NCI-H2171 treated with DMSO at 0.1 percent for 48 hours (cell line): Measurements from ENCODE around the gene COL9A1.
A peak's percentile ranks its signal among the peaks of the same experiment; 100 is the strongest.
"Not testable (repeated sequence)": the region's sequence is repeated elsewhere in the genome, so short reads cannot be mapped to it uniquely, and the experiment has no call there.

ENCODE experiments used
- DNase-seq: peaks from one replicate; lab custom pipeline; 2025; lab: John Stamatoyannopoulos, UW

The COL9A1 gene

GRCh38 chr6:70303034-70303525 lies at the start of gene COL9A1:
Gene COL9A1 (minus strand): TSS chr6:70303084. CDS start chr6:70302924, 160 bp downstream.
- DNase-seq: no peak

GRCh38 chr6:70351461-70351860 lies 48.6 kb upstream of the COL9A1 start:
- DNase-seq: no peak

GRCh38 chr6:70345619-70346018 lies 42.7 kb upstream of the COL9A1 start:
- no peak for DNase-seq

- DNase-seq: no peak
These were observed 40.4 kb upstream of the COL9A1 start for GRCh38 chr6:70343313-70343712.

- not testable (repeated sequence) for DNase-seq
These were observed 36.9 kb upstream of the COL9A1 start for GRCh38 chr6:70339810-70340209.

- no peak for DNase-seq
These were observed 35.9 kb upstream of the COL9A1 start for GRCh38 chr6:70338775-70339174.

GRCh38 chr6:70337743-70338105 lies 34.8 kb upstream of the COL9A1 start:
- no peak for DNase-seq

- no peak for DNase-seq
These were observed 34.3 kb upstream of the COL9A1 start for GRCh38 chr6:70336996-70337742.

- DNase-seq: no peak
These were observed 24.2 kb upstream of the COL9A1 start for GRCh38 chr6:70327036-70327435.

GRCh38 chr6:70325009-70325408 lies 22.1 kb upstream of the COL9A1 start:
- no peak for DNase-seq

GRCh38 chr6:70317799-70318198 lies 14.9 kb upstream of the COL9A1 start:
- not testable (repeated sequence) for DNase-seq

- DNase-seq: no peak
These were observed 12.3 kb upstream of the COL9A1 start for GRCh38 chr6:70315079-70315751.

GRCh38 chr6:70314296-70314695 lies 11.4 kb upstream of the COL9A1 start:
- peak; percentile 10 for DNase-seq

- DNase-seq: no peak
These were observed 9.4 kb upstream of the COL9A1 start for GRCh38 chr6:70312165-70312745.

GRCh38 chr6:70310063-70310694 lies 7.3 kb upstream of the COL9A1 start:
- DNase-seq: peak; percentile 16

- DNase-seq: no peak
These were observed 6.4 kb upstream of the COL9A1 start for GRCh38 chr6:70309243-70309642.

GRCh38 chr6:70308142-70308541 lies 5.3 kb upstream of the COL9A1 start:
- not testable (repeated sequence) for DNase-seq

GRCh38 chr6:70307008-70307407 lies 4.1 kb upstream of the COL9A1 start:
- DNase-seq: no peak

GRCh38 chr6:70304616-70305015 lies 1.7 kb upstream of the COL9A1 start:
- DNase-seq: no peak

- no peak for DNase-seq
These were observed 3.4 kb downstream of the COL9A1 start for GRCh38 chr6:70299456-70299855.

- DNase-seq: no peak
These were observed 4.8 kb downstream of the COL9A1 start for GRCh38 chr6:70298068-70298467.

- no peak for DNase-seq
These were observed 10.7 kb downstream of the COL9A1 start for GRCh38 chr6:70292193-70292592.

GRCh38 chr6:70289299-70289698 lies 13.6 kb downstream of the COL9A1 start:
- peak; percentile 14 for DNase-seq
